Dermis microvascular lymphatic vessel endothelial cell (primary cell): ENCODE measurements around the gene SAMD8. TPM values are rescaled to one million over a fixed set of nuclear protein-coding genes. Genes with fewer than 3 reads are reported as not detected.

ENCODE experiments used
- DNase-seq, 2 donors: peaks; one replicate each; pipeline versions ENCODE4 v3.0.0 to v3.0.0-alpha.2; 2010; ENCODE audit warnings: low read depth in 2 of 2
- total RNA-seq: library from RNA; depleted of rRNA; stranded (reverse); fragments of >200 nt; gene quantifications from 2 replicates; pipeline ENCODE4 v1.2.1, GENCODE V29; 2014

The SAMD8 gene
- total RNA-seq: 21.2 and 22.5 TPM in 2 replicates

GRCh38 chr10:75111365-75111906 lies at the start of gene SAMD8:
TSS of gene SAMD8 (plus strand) at chr10:75111656. CDS start at chr10:75150529, 38,873 bp downstream.
- peak; percentile 87 to 95 for DNase-seq

GRCh38 chr10:75061709-75062505 lies 49.5 kb upstream of the SAMD8 start:
- no peak for DNase-seq

GRCh38 chr10:75062506-75063299 lies 48.8 kb upstream of the SAMD8 start:
- DNase-seq: no peak

GRCh38 chr10:75063461-75064230 lies 47.8 kb upstream of the SAMD8 start:
- DNase-seq: no peak

GRCh38 chr10:75065076-75065475 lies 46.4 kb upstream of the SAMD8 start:
- no peak for DNase-seq

GRCh38 chr10:75066271-75066670 lies 45.2 kb upstream of the SAMD8 start:
- DNase-seq: no peak

- DNase-seq: no peak
These were observed 44.2 kb upstream of the SAMD8 start for GRCh38 chr10:75067272-75067671.

DNA sequence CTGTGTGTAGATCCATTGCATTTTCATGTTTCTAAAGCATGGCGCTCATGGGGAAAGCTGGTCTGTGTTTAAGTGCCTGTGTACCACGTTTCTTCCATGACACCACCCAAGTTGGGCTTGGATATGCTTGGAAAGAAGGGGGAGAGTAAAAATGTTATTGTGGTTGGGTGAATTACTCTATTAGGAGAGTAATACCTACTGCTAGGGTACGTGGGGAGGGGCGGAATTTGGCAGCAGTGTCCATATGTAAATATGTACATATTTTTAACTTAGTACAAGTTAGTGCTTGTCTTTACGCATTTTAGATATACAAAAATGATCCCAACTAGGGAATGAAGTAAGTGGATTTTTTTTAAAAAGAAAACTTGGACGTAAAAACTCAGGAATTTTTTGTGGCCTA lies 42.9 kb upstream of the SAMD8 start:
- no peak for DNase-seq

- peak in 1 of 2 donors; percentile 7 for DNase-seq
These were observed 41.0 kb upstream of the SAMD8 start for GRCh38 chr10:75070476-75070875.

DNA sequence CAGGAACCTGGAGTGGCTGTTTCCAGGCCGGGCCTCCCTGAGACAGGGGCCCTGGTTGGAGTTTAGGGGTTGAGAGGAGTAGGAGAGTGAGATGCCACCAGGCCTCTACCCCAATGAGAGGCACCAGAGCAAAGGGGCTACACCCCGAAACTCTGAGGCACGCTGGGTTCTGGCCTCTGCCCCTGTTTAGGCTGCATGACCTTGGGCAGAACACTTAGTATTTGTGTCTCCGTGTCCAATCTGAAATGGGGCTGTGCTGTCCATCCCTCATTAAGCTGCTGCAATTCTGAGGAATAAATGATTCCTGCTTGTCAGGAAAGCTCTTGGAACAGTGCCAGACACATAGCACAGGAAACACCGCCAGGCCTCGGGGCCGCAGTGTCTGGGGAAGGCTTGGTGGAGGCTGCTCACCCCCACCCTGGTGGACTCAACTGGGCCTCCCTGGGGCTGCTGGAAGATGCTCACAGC lies 40.5 kb upstream of the SAMD8 start:
- DNase-seq: peak; percentile 12 to 70

GRCh38 chr10:75071756-75072155 lies 39.7 kb upstream of the SAMD8 start:
- no peak for DNase-seq

DNA sequence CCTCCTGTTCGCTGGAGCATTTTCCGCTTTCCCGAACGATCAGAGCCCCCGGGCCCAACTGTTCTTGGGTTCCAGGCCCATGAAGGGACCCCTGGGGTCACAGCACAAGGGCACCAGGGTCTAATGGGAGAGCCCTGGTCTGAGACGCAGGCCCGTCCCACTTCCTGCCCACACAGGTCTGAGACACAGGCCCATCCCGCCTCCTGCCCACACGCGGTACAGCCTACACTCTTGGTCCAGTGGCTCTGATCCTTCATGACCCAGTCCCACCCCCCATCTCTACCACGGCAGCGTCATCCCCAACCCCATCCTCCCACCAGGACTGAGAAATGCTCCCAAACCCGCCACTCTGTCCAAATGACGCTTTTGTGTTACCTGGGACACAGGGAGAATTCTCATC lies 38.7 kb upstream of the SAMD8 start:
- DNase-seq: no peak

DNA sequence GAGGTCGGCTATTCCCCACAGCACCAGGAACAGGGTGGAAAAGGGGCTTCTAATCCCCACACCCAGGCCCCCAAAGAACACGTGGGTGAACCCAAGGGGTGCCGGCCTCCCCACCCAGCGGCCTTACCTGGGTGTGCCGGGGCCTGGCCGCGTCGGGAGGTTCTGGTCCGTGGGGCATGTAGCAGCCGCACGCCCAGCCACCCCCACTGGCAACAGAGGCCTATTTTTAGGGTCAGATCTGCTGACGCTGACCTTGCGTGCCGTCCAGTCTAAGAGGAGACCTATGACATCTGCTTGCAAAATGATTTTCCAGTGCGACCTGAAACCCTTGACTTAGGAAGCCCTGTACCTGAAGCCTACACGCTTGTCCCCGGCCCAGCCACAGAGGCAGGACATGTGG lies 38.0 kb upstream of the SAMD8 start:
- DNase-seq: no peak

- DNase-seq: no peak
These were observed 36.6 kb upstream of the SAMD8 start for GRCh38 chr10:75074711-75075445.

GRCh38 chr10:75076348-75076747 lies 35.1 kb upstream of the SAMD8 start:
- no peak for DNase-seq

DNA sequence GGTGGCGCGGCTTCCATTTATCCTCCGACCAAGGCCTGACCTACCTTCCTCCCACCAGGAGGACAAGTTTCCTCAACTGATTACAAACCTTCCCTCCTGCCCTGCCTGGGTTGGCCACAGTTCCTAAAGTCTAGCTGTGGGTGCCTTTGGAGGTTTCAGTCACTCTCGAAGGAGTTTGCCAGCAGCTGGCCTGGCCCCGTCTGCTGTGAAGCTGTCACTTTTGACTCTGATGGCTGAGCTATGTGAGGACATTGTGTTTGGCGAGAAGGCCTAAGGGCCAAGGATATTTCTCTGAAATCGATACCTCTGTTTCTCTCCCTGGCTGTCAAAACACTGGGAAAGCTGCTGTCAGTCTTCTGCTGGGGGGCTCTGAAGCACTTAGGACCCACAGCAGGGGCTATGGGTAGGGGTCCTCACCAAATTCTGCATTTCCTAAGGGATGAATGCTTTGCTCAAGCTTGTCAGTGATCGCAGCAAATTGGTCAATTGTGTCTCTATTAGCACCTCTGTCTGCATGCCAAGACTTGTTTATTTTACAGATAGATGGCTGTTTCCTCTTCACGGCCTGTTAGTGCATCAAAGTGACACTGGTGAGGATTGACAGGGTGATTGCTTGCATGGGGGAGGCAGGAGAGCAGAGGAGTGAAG lies 31.9 kb upstream of the SAMD8 start:
- DNase-seq: peak in 1 of 2 donors; percentile 16

GRCh38 chr10:75080554-75080953 lies 30.9 kb upstream of the SAMD8 start:
- no peak for DNase-seq

DNA sequence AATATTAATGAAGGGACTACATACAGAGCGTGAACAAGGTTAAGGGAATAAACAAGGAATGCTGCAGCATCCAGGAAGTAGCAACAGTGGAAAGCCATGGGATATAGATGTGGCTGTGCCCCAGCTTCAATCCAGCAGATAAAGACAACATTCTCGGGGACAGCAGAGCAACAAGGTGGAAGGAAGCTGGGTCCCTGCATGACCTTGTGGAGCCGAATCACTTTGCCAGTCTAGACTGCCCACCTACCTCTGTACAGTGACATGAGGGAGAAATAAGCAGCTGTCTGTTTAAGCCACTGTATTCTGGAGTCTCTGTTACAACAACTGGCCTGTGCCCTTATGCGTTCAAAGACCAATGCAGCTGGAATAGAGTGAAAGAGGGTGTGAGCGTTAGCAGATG lies 30.1 kb upstream of the SAMD8 start:
- no peak for DNase-seq

- no peak for DNase-seq
These were observed 27.3 kb upstream of the SAMD8 start for GRCh38 chr10:75083972-75084833.
